ENCODE data around the gene SLIT3. TPM values are rescaled to one million over a fixed set of nuclear protein-coding genes. Genes with fewer than 3 reads are reported as not detected.

Gene SLIT3
- total and polyA plus RNA-seq, 2 donors = 64.7 to 109 TPM

DNA sequence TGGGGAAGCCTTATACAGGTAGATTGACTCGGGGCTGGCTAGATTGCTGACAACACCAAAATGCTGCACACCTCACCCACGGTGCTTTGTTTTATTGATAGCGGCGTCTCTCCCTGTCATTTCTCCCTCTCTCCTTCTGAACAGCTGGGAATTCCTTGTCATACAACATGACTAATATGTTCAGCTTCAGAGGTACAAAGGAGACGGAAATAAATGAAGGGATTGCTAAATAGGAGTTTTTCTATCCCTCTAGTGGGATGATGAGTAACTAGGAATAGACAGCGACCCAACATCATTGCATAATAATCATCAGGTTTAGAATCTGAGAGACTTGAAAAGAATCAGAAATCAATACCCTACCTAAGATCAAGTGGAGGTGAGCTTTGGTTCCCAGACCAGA lies 384.1 kb downstream of the SLIT3 start:
- H3K36me3 ChIP-seq (ENCODE audit: insufficient read depth) = no peaks in the 10 kb centered on the region
- H3K27ac ChIP-seq (ENCODE audit: low read depth) = no peak overlapping the region
- no peaks in the 10 kb centered on the region for H3K4me1 ChIP-seq (ENCODE audit: insufficient read depth)
- WGBS = 69% methylated on average over 6 of the region's 6 CpGs
- DNase-seq (ENCODE audit: extremely low spot score) = no peak
- no peak overlapping the region for H3K4me3 ChIP-seq (ENCODE audit: low read depth, low read length)

DNA sequence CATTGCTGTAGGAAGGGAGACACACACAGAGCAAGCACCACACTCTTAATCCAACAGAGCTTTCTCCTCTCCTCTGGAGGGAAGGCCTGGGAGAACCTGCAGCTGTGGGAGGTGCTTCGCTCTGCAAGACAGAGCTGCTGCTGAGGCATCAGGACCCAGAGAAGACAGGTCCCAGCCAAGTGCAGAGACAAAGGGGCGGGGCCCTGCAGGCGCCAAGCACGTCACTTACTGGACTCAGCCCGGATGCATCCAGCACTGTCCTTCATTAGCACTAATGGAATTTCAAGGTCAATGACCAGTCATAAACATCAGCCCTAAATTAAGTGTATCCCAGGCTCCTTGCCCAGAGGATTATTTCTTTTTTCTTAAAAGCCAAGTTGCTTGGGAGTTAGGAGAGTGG lies 384.7 kb downstream of the SLIT3 start:
- H3K4me3 ChIP-seq (ENCODE audit: low read depth, low read length) = no peak overlapping the region
- H3K27ac ChIP-seq (ENCODE audit: low read depth) = no peak overlapping the region
- H3K36me3 ChIP-seq (ENCODE audit: insufficient read depth) = no peaks in the 10 kb centered on the region
- no peaks in the 10 kb centered on the region for H3K4me1 ChIP-seq (ENCODE audit: insufficient read depth)
- 44% methylated on average over 5 of the region's 5 CpGs for WGBS
- DNase-seq (ENCODE audit: extremely low spot score) = no peak

DNA sequence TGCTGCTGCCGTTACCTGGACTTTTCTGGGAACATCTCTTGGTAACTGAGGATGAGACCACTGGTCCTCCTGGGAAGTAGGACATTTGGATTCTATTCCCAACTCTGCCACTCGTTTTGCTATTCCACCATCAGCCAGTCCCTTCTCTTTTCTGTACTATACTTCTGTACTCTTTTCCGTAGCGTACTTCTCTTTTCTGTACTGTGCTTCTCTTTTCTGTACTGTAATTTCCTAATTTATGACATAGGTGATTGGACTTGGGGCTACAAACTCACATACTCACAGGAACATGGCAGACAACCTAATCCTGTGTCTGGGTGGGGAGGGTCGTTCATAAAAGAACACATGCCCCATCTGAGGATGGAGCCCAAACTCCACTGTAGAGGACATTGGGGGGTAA lies 386.4 kb downstream of the SLIT3 start:
- 85% methylated on average over 5 of the region's 5 CpGs for WGBS

DNA sequence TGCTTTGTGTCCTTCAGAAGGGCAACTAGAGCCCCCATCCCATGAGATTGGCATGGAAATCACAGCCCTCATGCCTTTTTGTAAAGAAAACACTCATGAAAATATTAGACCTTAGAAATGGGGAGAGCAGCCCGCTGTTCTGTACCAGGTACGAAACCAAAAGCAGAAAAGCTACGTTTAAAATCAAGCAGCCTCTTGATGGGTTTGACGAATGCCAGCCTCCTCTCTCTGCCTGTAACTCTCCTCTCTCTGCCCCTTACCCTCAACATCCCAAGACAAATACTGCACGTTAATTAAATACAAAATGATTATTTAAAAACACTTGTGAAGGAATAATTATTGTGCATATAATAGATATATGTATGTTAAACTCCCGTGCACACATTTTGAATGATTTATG lies 390.1 kb downstream of the SLIT3 start:
- Histone ChIP-seq H3K4me1 (ENCODE audit: insufficient read depth) (no peaks in the 10 kb centered on the region), H3K27ac (ENCODE audit: low read depth) (no peak overlapping the region), H3K4me3 (ENCODE audit: low read depth, low read length) (no peak overlapping the region), H3K36me3 (ENCODE audit: insufficient read depth) (no peaks in the 10 kb centered on the region)
- 86% methylated on average over 6 of the region's 6 CpGs for WGBS
- DNase-seq (ENCODE audit: extremely low spot score) = no peak

More for the DNA sequence above, 386.4 kb downstream of the SLIT3 start:
- no peak for DNase-seq (ENCODE audit: extremely low spot score)
- H3K4me3 ChIP-seq (ENCODE audit: low read depth, low read length) = no peak overlapping the region
- no peaks in the 10 kb centered on the region for H3K36me3 ChIP-seq (ENCODE audit: insufficient read depth)
- H3K4me1 ChIP-seq (ENCODE audit: insufficient read depth) = no peaks in the 10 kb centered on the region
- H3K27ac ChIP-seq (ENCODE audit: low read depth) = no peak overlapping the region

DNA sequence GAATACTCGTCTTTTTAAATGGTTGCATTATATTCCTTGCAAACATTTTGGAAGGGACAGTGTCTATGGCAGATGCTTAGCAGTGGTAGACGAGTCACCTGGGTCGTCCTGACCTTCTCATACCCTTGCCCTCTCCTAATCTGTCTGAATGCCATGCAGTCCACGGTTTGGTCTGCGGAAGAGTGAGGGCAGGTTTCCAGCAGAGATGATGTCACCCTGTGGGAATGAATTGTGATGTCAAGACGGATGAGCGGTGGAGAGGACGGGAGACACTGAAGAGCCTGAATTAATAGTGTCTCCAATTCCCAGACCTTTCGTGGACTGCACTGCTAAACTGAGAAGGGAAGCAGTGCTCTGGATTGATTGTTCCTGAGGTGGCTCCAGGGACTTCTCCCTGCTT lies 392.7 kb downstream of the SLIT3 start:
- no peak for DNase-seq (ENCODE audit: extremely low spot score)
- H3K4me3 ChIP-seq (ENCODE audit: low read depth, low read length) = no peak overlapping the region
- WGBS = 51% methylated on average over 9 of the region's 9 CpGs
- H3K4me1 ChIP-seq (ENCODE audit: insufficient read depth) = no peaks in the 10 kb centered on the region
- H3K27ac ChIP-seq (ENCODE audit: low read depth) = no peak overlapping the region
- H3K36me3 ChIP-seq (ENCODE audit: insufficient read depth) = no peaks in the 10 kb centered on the region

DNA sequence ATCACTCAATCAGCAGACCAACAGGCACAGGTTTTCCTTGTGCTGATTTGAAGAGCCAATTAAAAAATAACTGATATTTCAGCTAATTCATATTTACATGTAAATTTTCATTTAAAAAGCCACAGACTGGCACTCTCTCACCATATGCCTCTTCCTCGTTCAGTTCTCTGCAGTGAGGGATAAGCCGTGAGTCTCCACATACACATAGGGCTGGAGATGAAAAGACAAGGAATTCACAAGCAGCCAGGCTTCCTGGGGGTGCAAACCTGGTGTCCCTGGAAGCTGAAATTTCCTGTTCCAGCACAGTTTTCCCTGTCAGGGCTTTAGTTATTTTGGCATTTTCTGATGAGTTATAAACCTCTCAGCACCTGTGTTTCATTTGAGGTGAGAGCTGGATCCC lies 397.9 kb downstream of the SLIT3 start:
- 88% methylated on average over 2 of the region's 2 CpGs for WGBS
- no peaks in the 10 kb centered on the region for H3K4me1 ChIP-seq (ENCODE audit: insufficient read depth)

DNA sequence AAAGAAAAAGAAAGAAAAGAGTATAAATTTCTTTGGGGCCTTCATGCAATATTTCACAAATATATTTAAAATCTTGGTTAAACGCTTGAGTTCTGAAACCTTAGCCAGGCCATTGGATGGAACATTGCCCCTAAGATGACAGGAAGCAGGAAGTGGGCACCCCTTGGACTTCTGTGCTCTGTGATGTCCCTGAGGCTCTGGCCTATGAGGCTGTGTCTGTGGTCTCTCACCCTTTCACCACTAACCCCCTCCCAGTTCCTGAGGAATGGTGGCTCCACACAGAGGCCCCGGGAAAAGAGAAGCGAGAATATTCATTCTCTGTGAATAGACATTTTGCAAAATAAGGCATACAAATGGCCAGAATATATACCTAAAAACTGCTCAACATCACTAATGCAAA lies 401.3 kb downstream of the SLIT3 start:
- no peaks in the 10 kb centered on the region for H3K4me1 ChIP-seq (ENCODE audit: insufficient read depth)
- WGBS = 84% methylated on average over 3 of the region's 3 CpGs
- DNase-seq (ENCODE audit: extremely low spot score) = no peak
- no peak overlapping the region for H3K27ac ChIP-seq (ENCODE audit: low read depth)
- no peaks in the 10 kb centered on the region for H3K36me3 ChIP-seq (ENCODE audit: insufficient read depth)
- no peak overlapping the region for H3K4me3 ChIP-seq (ENCODE audit: low read depth, low read length)

More for the DNA sequence above, 397.9 kb downstream of the SLIT3 start:
- H3K36me3 ChIP-seq (ENCODE audit: insufficient read depth) = no peaks in the 10 kb centered on the region
- no peak overlapping the region for H3K4me3 ChIP-seq (ENCODE audit: low read depth, low read length)
- DNase-seq (ENCODE audit: extremely low spot score) = no peak
- no peak overlapping the region for H3K27ac ChIP-seq (ENCODE audit: low read depth)

DNA sequence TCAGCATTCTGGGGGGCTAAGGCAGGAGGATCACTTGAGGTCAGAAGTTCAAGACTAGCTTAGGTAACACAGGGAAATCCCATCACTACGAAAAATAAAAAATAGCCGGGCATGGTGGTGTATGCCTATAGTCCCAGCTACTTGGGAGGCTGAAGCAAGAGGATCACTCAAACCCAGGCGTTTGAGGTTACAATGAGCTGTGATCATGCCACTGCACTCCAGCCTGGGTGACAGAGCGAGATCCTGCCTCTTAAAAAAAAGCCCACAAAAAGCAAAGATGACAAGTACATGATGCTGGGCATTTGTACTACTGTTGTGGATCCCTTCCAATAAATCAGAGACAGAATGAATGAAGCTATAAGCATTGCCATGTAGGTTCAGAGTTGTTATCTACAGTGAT lies 401.7 kb downstream of the SLIT3 start:
- Histone ChIP-seq H3K4me3 (ENCODE audit: low read depth, low read length) (no peak overlapping the region), H3K27ac (ENCODE audit: low read depth) (no peak overlapping the region), H3K36me3 (ENCODE audit: insufficient read depth) (no peaks in the 10 kb centered on the region), H3K4me1 (ENCODE audit: insufficient read depth) (no peaks in the 10 kb centered on the region)
- WGBS = 92% methylated on average over 4 of the region's 4 CpGs
- DNase-seq (ENCODE audit: extremely low spot score) = no peak

DNA sequence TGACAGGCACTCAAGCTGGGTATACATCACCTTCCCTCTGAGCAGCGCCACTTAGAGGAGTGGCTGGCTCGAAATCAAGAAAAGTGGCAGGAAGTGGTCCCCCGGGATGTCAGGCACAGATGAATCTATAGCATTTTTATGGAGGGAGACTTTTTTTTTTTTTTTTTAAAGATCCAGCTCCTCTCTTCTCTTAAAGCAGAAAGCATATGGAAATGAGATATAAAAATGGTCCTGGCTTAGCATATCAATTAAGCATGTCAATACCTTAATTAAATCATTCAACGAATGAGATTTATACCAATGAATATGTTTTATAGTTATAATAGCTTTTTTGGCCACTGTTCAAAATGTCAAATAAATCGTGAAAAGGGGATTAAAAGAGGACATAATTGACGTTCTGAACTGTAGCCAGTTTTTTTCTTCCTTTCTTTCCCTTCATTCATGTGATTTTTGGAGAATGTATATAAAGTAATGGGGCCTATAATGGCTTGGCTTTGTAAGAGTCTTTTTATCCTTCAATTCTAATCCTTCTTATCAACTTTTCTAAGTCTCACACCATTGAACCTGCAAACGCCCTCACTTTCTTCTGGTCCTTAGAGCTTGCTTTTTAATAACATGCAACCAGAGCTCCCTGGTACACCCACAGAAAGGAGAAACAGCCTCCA lies 402.6 kb downstream of the SLIT3 start:
- no peak overlapping the region for H3K27ac ChIP-seq (ENCODE audit: low read depth)
- no peaks in the 10 kb centered on the region for H3K36me3 ChIP-seq (ENCODE audit: insufficient read depth)
- H3K4me1 ChIP-seq (ENCODE audit: insufficient read depth) = no peaks in the 10 kb centered on the region
- H3K4me3 ChIP-seq (ENCODE audit: low read depth, low read length) = no peak overlapping the region
- DNase-seq (ENCODE audit: extremely low spot score) = no peak
- WGBS = 63% methylated on average over 7 of the region's 7 CpGs

DNA sequence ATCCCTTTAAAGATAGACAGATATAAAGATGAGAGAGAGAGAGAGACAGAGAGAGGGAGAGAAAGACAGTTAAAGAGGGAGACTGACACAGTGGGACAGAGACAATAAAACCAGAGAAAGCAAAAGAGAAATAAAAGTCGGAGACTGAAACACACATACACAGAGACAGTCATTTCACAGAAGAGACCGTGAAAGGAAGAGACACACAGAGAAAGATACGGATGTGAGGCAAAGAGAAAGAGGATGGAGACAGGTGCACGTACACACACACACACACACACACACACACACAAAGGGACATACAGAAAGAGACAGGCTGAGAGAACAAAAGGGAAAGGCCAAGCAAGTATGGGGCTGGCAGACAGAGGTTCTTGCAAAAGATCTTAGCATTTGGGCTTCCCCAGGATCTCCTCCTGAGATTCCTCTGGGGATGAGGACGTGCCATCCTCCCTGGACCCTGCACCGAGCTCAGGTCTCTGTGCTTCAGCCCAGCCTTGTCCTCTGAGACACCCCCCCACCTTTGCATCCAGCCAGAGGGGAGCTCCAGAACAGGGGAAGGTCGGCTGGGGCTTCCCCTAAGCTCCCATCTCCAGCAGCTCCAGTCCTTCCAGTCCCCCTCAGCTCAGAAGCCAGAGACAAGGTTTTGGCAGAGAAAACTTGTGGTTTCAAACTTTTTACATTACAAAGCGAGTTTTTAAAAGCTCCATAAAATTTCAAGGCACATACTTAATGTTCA lies 403.4 kb downstream of the SLIT3 start:
- H3K27ac ChIP-seq (ENCODE audit: low read depth) = no peak overlapping the region
- 82% methylated on average over 8 of the region's 8 CpGs for WGBS

DNA sequence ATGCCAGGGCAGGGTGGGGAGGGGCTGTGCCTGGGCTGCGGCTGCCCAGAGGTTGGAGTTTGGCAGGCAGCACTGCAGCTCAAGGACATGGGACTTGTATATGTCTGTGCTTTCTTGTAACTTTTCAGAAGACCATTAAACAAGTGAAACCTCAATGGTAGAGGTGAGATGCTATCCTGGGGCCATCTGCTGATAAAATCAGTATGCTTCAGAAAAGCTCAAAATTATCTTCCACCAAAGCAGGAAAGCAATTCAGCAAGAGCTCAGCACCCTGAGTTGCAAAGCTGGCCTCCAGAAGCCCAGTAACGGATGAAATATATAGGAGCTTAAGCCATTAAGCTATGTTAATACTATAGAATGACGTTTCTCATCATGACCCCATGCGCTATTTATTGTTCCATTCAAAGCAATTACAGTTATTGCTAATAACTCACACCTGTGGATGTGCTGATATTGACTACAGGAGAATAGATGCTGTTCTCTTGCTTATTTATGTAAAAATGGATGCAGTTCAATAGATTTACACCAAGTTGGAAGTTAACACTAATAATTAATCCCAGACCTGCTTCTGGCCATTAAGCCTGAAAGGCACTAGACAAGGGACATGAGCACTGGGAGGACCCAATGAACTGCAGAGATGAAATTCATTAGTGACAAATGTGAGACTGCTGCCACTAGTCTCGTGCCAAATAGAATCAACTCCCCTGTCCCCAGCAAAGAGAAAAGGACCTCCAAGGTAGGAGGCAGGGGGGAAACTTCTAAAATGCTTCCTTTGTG lies 405.5 kb downstream of the SLIT3 start:
- H3K27ac ChIP-seq (ENCODE audit: low read depth) = no peak overlapping the region
- 86% methylated on average over 5 of the region's 5 CpGs for WGBS
- no peaks in the 10 kb centered on the region for H3K4me1 ChIP-seq (ENCODE audit: insufficient read depth)
- H3K4me3 ChIP-seq (ENCODE audit: low read depth, low read length) = no peak overlapping the region
- H3K36me3 ChIP-seq (ENCODE audit: insufficient read depth) = no peaks in the 10 kb centered on the region
- DNase-seq (ENCODE audit: extremely low spot score) = no peak

More for the DNA sequence above, 403.4 kb downstream of the SLIT3 start:
- Histone ChIP-seq H3K4me1 (ENCODE audit: insufficient read depth) (no peaks in the 10 kb centered on the region), H3K36me3 (ENCODE audit: insufficient read depth) (no peaks in the 10 kb centered on the region), H3K4me3 (ENCODE audit: low read depth, low read length) (no peak overlapping the region)
- no peak for DNase-seq (ENCODE audit: extremely low spot score)

DNA sequence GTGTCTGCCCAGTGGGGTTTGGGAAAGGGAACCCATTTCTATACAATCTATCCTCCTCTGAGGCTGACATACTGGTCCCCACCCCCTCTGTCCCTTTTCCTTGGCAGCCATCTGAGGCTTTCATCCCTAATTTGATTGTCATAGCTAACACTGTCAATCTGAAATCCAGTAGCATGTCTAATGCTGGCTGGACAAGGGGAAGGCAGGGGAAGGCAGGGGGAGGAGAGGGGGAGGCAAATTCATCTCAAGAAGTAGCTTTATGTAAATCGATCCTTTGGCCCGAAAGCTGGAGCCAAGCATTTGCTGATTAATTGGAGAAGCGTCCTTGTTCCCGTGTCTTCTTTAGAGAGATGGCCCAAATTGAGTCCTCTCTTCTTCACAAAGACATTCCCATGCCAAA lies 407.7 kb downstream of the SLIT3 start:
- no peak overlapping the region for H3K27ac ChIP-seq (ENCODE audit: low read depth)
- WGBS = 88% methylated on average over 4 of the region's 4 CpGs
- no peak for DNase-seq (ENCODE audit: extremely low spot score)
- no peaks in the 10 kb centered on the region for H3K4me1 ChIP-seq (ENCODE audit: insufficient read depth)
- H3K4me3 ChIP-seq (ENCODE audit: low read depth, low read length) = no peak overlapping the region
- H3K36me3 ChIP-seq (ENCODE audit: insufficient read depth) = no peaks in the 10 kb centered on the region

DNA sequence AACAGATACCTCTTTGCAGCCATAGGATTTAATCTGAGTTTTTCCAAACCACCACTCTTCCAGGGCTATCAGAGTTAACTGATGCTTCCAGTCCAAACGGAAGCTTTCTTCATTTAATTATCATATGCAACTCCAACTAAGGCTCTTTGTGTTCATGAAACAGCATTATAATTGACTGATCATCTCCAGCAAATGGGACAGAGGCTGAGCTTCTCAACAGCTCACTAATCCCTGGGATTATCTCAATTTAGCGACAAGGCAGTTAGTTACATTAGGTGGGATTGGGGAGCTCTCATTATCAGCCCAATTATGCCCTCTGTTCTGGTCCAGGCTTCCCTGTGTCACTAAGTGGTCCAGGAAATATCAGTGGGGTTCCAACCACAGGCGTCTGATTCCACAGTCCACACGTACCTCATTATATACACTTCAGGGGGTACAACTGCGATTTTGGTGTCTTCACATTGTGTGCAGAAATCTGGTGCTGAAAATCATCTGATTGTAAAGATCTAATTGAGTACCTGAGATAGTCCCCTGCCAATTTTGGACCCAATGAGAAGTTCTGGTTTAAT lies 408.2 kb downstream of the SLIT3 start:
- H3K4me3 ChIP-seq (ENCODE audit: low read depth, low read length) = no peak overlapping the region
- no peak overlapping the region for H3K27ac ChIP-seq (ENCODE audit: low read depth)
- no peaks in the 10 kb centered on the region for H3K4me1 ChIP-seq (ENCODE audit: insufficient read depth)
- 84% methylated on average over 5 of the region's 5 CpGs for WGBS
- DNase-seq (ENCODE audit: extremely low spot score) = no peak
- H3K36me3 ChIP-seq (ENCODE audit: insufficient read depth) = no peaks in the 10 kb centered on the region

All from urinary bladder (tissue), 4 donors.